Osteocyte (in vitro differentiated cells): Measurements from ENCODE around the gene LCN9. TPM values are rescaled to one million over a fixed set of nuclear protein-coding genes. Genes with fewer than 3 reads are reported as not detected.

Experiments used
- DNase-seq: peaks from one replicate; pipeline ENCODE4 v3.0.0; 2021; ENCODE audit warnings: mixed read lengths; ENCODE audit not compliant: unreplicated experiment; ENCODE audit errors: extremely low spot score
- H3K27ac Mint-ChIP-seq: one replicate; pipeline ENCODE4 v1.8.0; 2021; ENCODE audit warnings: mild to moderate bottlenecking, mixed read lengths; ENCODE audit not compliant: unreplicated experiment
- H3K27me3 Mint-ChIP-seq: one replicate; pipeline ENCODE4 v1.8.0; 2021; ENCODE audit warnings: mixed read lengths; ENCODE audit not compliant: unreplicated experiment
- H3K36me3 Mint-ChIP-seq: one replicate; pipeline ENCODE4 v1.8.0; 2021; ENCODE audit warnings: mixed read lengths; ENCODE audit not compliant: unreplicated experiment
- H3K4me1 Mint-ChIP-seq: one replicate; pipeline ENCODE4 v1.8.0; 2021; ENCODE audit warnings: mixed read lengths; ENCODE audit not compliant: unreplicated experiment
- H3K4me3 Mint-ChIP-seq: one replicate; pipeline ENCODE4 v1.8.0; 2021; ENCODE audit warnings: mild to moderate bottlenecking, moderate library complexity, mixed read lengths; ENCODE audit not compliant: unreplicated experiment
- H3K9me3 Mint-ChIP-seq: one replicate; pipeline ENCODE4 v1.8.0; 2021; ENCODE audit warnings: mixed read lengths; ENCODE audit not compliant: unreplicated experiment
- CTCF ChIP-seq: fragments of 200-600 bp; sonication (generic); IDR thresholded peaks from 2 replicates; pipeline ENCODE4 v1.5.0; 2021; ENCODE audit warnings: antibody characterized with exemption, mild to moderate bottlenecking, moderate library complexity
- long read RNA-seq: library from polyadenylated mRNA; unstranded; transcript quantifications from one replicate; pipeline ENCODE4 v2.0.0, GENCODE V29; 2021
- total RNA-seq: library from RNA; stranded (reverse); gene quantifications from 2 replicates; pipeline ENCODE4 v1.2.1, GENCODE V29; 2021

Gene LCN9
- total RNA-seq = not detected in 2 replicates
- long read RNA-seq = 0 reads

- no peaks in the 10 kb centered on the region for H3K36me3 Mint-ChIP-seq
- no peak for TF ChIP-seq CTCF
- DNase-seq = no peak
- H3K9me3 Mint-ChIP-seq = no peaks in the 10 kb centered on the region
- H3K27me3 Mint-ChIP-seq = no peaks in the 10 kb centered on the region
- H3K4me1 Mint-ChIP-seq = no peaks in the 10 kb centered on the region
- H3K27ac Mint-ChIP-seq = no peak within 1 kb of the TSS
- H3K4me3 Mint-ChIP-seq = no peak within 1 kb of the TSS
Observed at GRCh38 chr9:135662758-135663450, at the start of gene LCN9. TSS of gene LCN9 (plus strand) at chr9:135663309. CDS start at chr9:135663322, 13 bp downstream.

DNA sequence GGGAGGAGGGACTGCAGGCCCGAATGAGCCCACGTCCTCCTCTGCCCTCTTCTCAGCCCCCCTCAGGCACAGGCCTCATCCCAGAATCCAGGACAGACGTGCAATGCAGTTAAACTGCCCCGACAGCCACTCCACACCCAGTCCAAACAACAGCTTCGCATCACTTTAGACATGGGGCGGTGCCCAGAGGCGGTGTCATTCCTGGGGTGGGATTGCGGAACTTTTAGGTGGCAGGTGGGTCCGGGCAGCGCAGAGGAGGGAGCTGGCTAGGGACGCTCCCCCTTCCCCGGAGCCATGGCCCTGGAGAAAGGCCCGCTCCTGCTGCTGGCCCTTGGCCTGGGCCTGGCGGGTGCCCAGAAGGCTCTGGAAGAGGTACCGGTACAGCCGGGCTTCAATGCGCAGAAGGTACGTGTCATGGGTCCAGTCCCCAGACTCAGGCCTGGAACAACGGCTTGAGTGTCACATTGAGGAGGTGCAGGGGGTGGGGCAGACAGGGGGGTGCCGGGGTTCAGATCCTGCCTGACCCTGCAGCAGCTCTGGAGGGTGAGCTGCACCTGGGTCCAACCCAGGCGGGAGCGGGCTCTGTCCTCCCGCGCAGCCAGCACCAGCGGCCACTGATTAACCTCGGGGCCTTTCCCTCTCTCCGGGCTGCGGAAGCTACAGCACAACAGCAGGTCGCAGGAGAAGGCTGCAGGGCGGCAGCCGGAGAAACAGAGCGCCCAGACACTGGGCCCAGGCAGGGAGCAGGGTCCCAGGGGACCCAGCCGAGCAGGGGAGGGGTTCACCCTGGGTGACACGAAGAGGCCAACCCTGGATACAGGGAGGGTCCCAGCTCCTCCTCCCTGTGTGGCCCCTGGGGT lies 48.9 kb upstream of the LCN9 start:
- Mint-ChIP-seq H3K4me3 (no peak overlapping the region), H3K9me3 (no peaks in the 10 kb centered on the region), H3K27me3 (no peaks in the 10 kb centered on the region), H3K36me3 (no peaks in the 10 kb centered on the region), H3K4me1 (no peaks in the 10 kb centered on the region), H3K27ac (no peak overlapping the region)
- peak; percentile 79 for DNase-seq
- TF ChIP-seq CTCF = no peak

DNA sequence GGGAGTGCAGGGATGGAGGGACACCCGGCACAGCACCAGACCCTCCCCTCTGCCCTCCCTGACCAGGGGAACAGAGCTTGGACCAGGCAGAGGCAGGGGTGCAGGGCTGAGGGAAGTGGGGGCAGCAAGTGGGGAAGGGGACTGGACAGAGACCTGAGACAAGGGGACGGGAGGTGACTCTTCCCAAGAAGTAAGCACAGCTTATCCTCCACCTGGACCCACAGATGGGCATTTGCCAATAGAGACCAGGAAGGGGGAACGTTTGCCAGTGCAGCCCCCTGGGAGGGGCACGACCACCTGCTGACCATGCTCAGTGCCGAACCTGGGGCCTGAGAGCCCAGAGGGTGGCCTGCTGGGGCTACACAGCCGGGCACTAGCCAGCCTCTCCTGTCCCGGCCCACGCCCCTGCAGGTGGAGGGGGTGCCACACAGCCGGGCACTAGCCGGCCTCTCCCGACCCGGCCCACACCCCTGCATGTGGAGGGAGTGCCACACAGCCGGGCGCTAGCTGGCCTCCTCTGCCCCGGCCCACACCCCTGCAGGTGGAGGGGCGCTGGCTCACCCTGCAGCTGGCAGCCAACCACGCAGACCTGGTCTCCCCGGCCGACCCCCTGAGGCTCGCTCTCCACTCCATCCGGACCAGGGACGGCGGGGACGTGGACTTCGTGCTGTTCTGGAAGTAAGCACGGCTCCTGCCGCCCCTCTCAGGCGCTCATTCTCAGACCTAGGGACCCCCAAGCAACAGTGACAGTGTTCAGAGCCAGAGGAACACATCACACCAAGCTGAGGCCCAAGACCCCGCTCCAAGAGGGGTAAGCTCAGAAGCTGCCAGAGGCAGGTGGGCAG lies 48.1 kb upstream of the LCN9 start:
- no peak overlapping the region for H3K27ac Mint-ChIP-seq
- no peaks in the 10 kb centered on the region for H3K4me1 Mint-ChIP-seq
- no peak overlapping the region for H3K4me3 Mint-ChIP-seq
- DNase-seq = peak; percentile 84
- H3K9me3 Mint-ChIP-seq = no peaks in the 10 kb centered on the region
- no peaks in the 10 kb centered on the region for H3K27me3 Mint-ChIP-seq
- TF ChIP-seq CTCF = no peak
- no peaks in the 10 kb centered on the region for H3K36me3 Mint-ChIP-seq

DNA sequence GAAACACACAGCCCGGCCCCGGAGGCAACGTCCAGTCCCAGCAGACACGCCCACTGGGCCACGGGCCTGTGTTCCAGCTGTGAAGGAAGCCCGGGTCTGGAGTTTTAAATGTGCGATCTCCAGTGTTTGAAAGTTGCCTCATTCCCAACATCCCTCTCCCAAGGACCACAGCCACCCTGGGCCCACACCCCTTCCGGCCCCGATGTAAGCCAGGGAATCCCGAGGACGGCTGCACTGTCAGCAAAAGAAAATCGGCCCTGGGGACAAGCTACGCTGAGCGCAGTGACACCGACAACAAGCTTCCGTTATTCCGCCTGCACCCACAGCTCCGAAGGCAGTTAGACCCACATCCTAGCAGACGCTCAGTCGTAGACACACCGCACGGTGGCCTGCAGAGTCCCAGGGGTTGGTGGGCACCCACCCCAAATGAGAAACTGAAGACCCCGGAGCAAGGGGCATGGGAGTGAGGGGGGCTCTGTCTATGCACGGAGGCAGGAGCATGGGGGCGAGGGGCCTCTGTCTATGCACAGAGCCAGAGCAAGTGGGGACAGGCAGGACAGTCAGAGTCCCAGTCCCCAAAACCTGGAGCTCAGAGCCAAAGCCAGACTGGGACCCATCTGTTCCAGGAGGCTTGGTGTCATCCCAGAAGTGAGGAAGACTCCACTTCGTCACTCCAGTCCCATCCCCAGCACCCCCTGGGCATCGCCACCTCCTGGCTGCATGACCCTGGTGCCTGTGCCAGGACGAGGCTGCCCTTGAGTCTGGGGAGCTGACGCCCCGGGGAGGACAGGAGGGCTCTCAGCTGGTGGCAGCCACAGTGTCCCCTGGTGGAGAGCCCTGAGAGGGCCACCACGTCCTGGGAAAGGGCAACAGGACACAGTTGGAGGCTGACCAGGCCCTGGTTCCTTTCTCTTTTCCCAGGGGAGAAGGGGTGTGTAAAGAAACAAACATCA lies 47.2 kb upstream of the LCN9 start:
- peak; percentile 82 for DNase-seq
- H3K9me3 Mint-ChIP-seq = no peaks in the 10 kb centered on the region

More for the DNA sequence above, 47.2 kb upstream of the LCN9 start:
- Mint-ChIP-seq H3K27me3 (peaks cover 3% of the 10 kb centered on the region), H3K36me3 (no peaks in the 10 kb centered on the region), H3K27ac (no peak overlapping the region), H3K4me3 (no peak overlapping the region), H3K4me1 (no peaks in the 10 kb centered on the region)
- no peak for TF ChIP-seq CTCF
